IPS-15b (cell line): ENCODE data around the gene MRPS18B.
A peak's percentile ranks its signal among the peaks of the same experiment; 100 is the strongest.
"Not testable (repeated sequence)": the region's sequence is repeated elsewhere in the genome, so short reads cannot be mapped to it uniquely, and the experiment has no call there.

Experiments used
- H3K27me3 ChIP-seq: one replicate; pipeline ENCODE4 v1.6.1; 2013; ENCODE audit warnings: low read length; ENCODE audit not compliant: control insufficient read depth, insufficient read depth
- H3K36me3 ChIP-seq: one replicate; pipeline ENCODE4 v1.6.1; 2013; ENCODE audit warnings: low read length; ENCODE audit not compliant: control insufficient read depth, insufficient read depth
- H3K4me1 ChIP-seq: one replicate; pipeline ENCODE4 v1.6.1; 2013; ENCODE audit warnings: mild to moderate bottlenecking, low read length; ENCODE audit not compliant: control insufficient read depth, insufficient read depth
- H3K4me3 ChIP-seq: one replicate; pipeline ENCODE4 v1.5.1; 2013; ENCODE audit warnings: low read depth, low read length
- H3K9ac ChIP-seq: one replicate; pipeline ENCODE4 v1.6.1; 2013; ENCODE audit warnings: low read depth, mild to moderate bottlenecking, low read length
- H3K9me3 ChIP-seq: one replicate; pipeline ENCODE4 v1.6.1; 2013; ENCODE audit warnings: mild to moderate bottlenecking, low read length; ENCODE audit not compliant: control insufficient read depth, insufficient read depth

The MRPS18B gene

GRCh38 chr6:30647242-30648116 lies 29.8 kb downstream of the MRPS18B start:
- Histone ChIP-seq H3K4me3 (peak overlapping the region; percentile 90), H3K9ac (peak overlapping the region; percentile 81), H3K27me3 (no peaks in the 10 kb centered on the region), H3K4me1 (peaks cover 6% of the 10 kb centered on the region), H3K36me3 (peaks cover 13% of the 10 kb centered on the region), H3K9me3 (no peaks in the 10 kb centered on the region)

GRCh38 chr6:30651143-30651542 lies 33.5 kb downstream of the MRPS18B start:
- peaks cover 25% of the 10 kb centered on the region for H3K36me3 ChIP-seq
- H3K9ac ChIP-seq: no peak overlapping the region

GRCh38 chr6:30654798-30655742 lies 37.4 kb downstream of the MRPS18B start:
- Histone ChIP-seq H3K9me3 (no peaks in the 10 kb centered on the region), H3K4me3 (no peak overlapping the region), H3K4me1 (no peaks in the 10 kb centered on the region), H3K36me3 (peaks cover 49% of the 10 kb centered on the region), H3K27me3 (no peaks in the 10 kb centered on the region), H3K9ac (no peak overlapping the region)

More at GRCh38 chr6:30651143-30651542, 33.5 kb downstream of the MRPS18B start:
- H3K4me3 ChIP-seq: no peak overlapping the region
- H3K27me3 ChIP-seq: no peaks in the 10 kb centered on the region
- no peaks in the 10 kb centered on the region for H3K9me3 ChIP-seq
- H3K4me1 ChIP-seq: peaks cover 4% of the 10 kb centered on the region

DNA sequence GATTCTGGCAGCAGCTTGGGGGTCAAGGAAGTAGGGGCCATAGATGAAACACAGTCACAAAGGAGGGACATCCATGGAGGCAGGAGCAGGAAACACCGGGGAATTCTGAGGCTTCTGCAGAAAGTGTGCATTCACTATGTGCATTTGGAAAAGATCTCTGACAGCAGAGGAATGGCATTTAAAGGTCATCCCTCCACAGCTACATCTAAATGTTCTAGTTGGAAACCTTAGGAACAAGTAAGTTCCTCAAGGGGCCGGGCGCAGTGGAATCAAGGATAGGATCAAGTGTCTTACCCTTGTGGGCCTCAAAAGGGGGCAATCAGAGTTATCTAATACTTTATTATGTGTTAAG lies 38.1 kb downstream of the MRPS18B start:
- no peaks in the 10 kb centered on the region for H3K4me1 ChIP-seq
- H3K27me3 ChIP-seq: no peaks in the 10 kb centered on the region
- H3K9me3 ChIP-seq: no peaks in the 10 kb centered on the region
- H3K9ac ChIP-seq: no peak overlapping the region
- peaks cover 52% of the 10 kb centered on the region for H3K36me3 ChIP-seq
- H3K4me3 ChIP-seq: no peak overlapping the region

DNA sequence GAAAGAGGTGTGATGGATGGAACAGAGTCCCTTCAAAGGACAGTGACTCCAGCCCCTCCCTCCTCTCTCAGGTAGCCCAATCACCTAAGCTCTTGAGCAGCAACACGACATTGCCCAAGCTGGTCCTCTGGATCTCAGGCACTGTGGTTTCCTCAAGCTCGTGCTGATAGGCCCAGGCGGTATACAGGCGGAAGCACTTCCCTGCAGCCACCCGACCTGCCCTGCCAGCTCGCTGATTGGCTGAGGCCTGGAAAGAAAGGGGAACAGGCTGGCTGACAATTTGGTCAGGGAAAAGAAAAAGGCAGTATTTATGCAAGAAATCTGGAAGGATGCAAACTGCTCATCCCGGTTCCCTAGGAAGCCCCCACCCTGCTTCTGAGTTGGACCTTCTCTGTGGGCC lies 38.9 kb downstream of the MRPS18B start:
- H3K9me3 ChIP-seq: no peaks in the 10 kb centered on the region
- no peaks in the 10 kb centered on the region for H3K27me3 ChIP-seq
- H3K9ac ChIP-seq: no peak overlapping the region
- H3K36me3 ChIP-seq: peaks cover 52% of the 10 kb centered on the region
- H3K4me3 ChIP-seq: no peak overlapping the region
- H3K4me1 ChIP-seq: no peaks in the 10 kb centered on the region

DNA sequence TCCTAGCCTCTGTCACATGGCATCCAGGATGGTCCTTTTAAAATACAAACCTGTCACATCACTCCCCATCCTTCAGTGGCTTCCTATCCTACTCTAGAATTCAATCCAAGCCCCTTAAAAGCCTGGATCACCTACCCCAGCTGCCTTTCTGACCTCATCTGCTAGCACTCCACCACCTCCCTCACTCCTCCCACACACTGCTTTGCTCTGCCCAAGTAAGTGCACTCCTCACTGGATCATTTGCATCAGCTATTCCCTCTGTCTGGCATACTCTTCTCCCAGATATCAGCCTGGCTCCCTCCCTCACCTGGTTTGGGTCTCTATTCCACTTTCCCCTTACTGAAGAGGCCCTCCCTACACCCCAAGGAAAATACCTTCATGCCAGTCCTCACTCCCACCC lies 39.8 kb downstream of the MRPS18B start:
- Histone ChIP-seq H3K27me3 (no peaks in the 10 kb centered on the region), H3K36me3 (peaks cover 51% of the 10 kb centered on the region), H3K4me3 (no peak overlapping the region), H3K9ac (no peak overlapping the region), H3K9me3 (no peaks in the 10 kb centered on the region), H3K4me1 (no peaks in the 10 kb centered on the region)

- H3K27me3 ChIP-seq, H3K9me3 ChIP-seq, H3K9ac ChIP-seq, H3K4me3 ChIP-seq, H3K4me1 ChIP-seq: not testable (repeated sequence)
- peaks cover 51% of the 10 kb centered on the region for H3K36me3 ChIP-seq
Observed at GRCh38 chr6:30657922-30658321, 40.3 kb downstream of the MRPS18B start.

DNA sequence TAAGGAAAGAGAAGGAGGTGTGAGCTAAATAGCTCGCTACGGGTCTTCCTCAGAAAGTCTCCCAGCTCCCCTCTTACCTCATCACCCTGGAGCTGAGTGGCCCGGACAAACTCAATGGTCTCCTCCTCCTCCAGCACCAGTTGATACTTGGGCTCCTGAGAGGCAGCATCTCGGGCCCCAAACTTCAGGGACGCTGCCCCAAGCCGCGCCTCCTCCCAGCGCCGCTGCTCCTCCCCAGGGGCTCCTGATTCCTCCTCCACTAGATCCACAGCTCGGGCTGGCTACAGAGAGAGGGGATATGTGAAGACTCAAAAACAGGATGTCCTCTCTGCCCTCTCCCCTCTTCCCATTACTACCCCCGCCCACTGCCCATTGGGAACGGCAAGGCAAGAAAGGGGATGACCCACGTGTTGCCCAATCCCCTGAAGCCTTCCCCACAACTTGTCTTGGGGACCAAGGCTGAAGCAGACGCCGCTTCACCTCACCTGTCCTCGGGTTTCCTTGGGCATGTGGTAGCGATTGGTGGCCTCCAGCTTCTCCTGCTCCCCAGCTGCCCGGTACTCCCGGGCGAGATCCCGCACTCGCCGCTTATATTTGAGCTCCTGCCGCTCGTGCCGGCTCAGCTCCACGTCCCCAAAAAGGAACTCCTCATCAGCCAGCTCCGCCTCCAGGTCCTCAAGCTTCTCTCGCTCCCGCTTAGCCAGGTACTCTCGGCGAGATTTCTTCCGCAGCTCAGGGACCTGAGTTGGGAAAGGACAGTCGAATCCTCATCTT lies 47.5 kb downstream of the MRPS18B start:
- Histone ChIP-seq H3K4me1 (no peaks in the 10 kb centered on the region), H3K36me3 (peaks cover 28% of the 10 kb centered on the region), H3K4me3 (no peak overlapping the region), H3K27me3 (no peaks in the 10 kb centered on the region), H3K9me3 (no peaks in the 10 kb centered on the region), H3K9ac (no peak overlapping the region)

- not testable (repeated sequence) for H3K4me1 ChIP-seq, H3K4me3 ChIP-seq, H3K9ac ChIP-seq, H3K27me3 ChIP-seq, H3K9me3 ChIP-seq
- H3K36me3 ChIP-seq: peaks cover 32% of the 10 kb centered on the region
Observed at GRCh38 chr6:30666300-30666699, 48.7 kb downstream of the MRPS18B start.

- Histone ChIP-seq H3K36me3 (peaks cover 8% of the 10 kb centered on the region), H3K9me3 (no peaks in the 10 kb centered on the region), H3K4me1 (no peaks in the 10 kb centered on the region), H3K4me3 (no peak overlapping the region), H3K9ac (no peak overlapping the region), H3K27me3 (no peaks in the 10 kb centered on the region)
Observed at GRCh38 chr6:30670760-30671527, 53.3 kb downstream of the MRPS18B start.
